ENCODE measurements around the gene SMARCC2. TPM values are rescaled to one million over a fixed set of nuclear protein-coding genes. Genes with fewer than 3 reads are reported as not detected.
A peak's percentile ranks its signal among the peaks of the same experiment; 100 is the strongest.

Gene SMARCC2
- total RNA-seq, 2 donors from 2014 or later, result 127 to 129 TPM

- H3K4me1 Mint-ChIP-seq, result peaks cover 9% of the 10 kb centered on the region
- no peak overlapping the region for H3K9ac ChIP-seq (ENCODE audit: extremely low read depth, low read length, poor library complexity, severe bottlenecking)
- DNase-seq, result no peak
- no peaks in the 10 kb centered on the region for H3K9me3 ChIP-seq (ENCODE audit: control insufficient read depth, low read length)
- H3K36me3 ChIP-seq (ENCODE audit: control insufficient read depth, insufficient read depth, low read length), result peaks cover 9% of the 10 kb centered on the region
- no peak for TF ChIP-seq CTCF (conservative IDR thresholded peaks at IDR 0.05)
- no peaks in the 10 kb centered on the region for H3K27me3 ChIP-seq (ENCODE audit: control insufficient read depth, insufficient read depth, low read length, poor library complexity, severe bottlenecking)
- H3K27ac Mint-ChIP-seq, result no peak overlapping the region
- peaks cover 5% of the 10 kb centered on the region for H3K4me1 ChIP-seq (ENCODE audit: control insufficient read depth, insufficient read depth, low read length)
- no peaks in the 10 kb centered on the region for H3K9me3 Mint-ChIP-seq
- H3K36me3 Mint-ChIP-seq (ENCODE audit: low read depth), result peaks cover 12% of the 10 kb centered on the region
- no peaks in the 10 kb centered on the region for H3K27me3 Mint-ChIP-seq (ENCODE audit: insufficient read depth)
- H3K4me3 Mint-ChIP-seq, result no peak overlapping the region
- H3K27ac ChIP-seq (ENCODE audit: low read depth, low read length), result no peak overlapping the region
- H3K4me3 ChIP-seq (ENCODE audit: low read length), result no peak overlapping the region
These were observed 3.3 kb upstream of the SMARCC2 start for GRCh38 chr12:56192582-56192981.

- H3K36me3 Mint-ChIP-seq (ENCODE audit: low read depth), result peaks cover 28% of the 10 kb centered on the region
- no peak for TF ChIP-seq CTCF (conservative IDR thresholded peaks at IDR 0.05)
- no peaks in the 10 kb centered on the region for H3K27me3 ChIP-seq (ENCODE audit: control insufficient read depth, insufficient read depth, low read length, poor library complexity, severe bottlenecking)
- peak overlapping the region; percentile 98 for H3K27ac Mint-ChIP-seq
- peaks cover 5% of the 10 kb centered on the region for H3K4me1 ChIP-seq (ENCODE audit: control insufficient read depth, insufficient read depth, low read length)
- peak overlapping the region; percentile 41 for H3K9ac ChIP-seq (ENCODE audit: extremely low read depth, low read length, poor library complexity, severe bottlenecking)
- peak overlapping the region; percentile 93 for H3K4me3 ChIP-seq (ENCODE audit: low read length)
- DNase-seq, result peak; percentile 72
- H3K9me3 Mint-ChIP-seq, result no peaks in the 10 kb centered on the region
- H3K27ac ChIP-seq (ENCODE audit: low read depth, low read length), result no peak overlapping the region
- H3K27me3 Mint-ChIP-seq (ENCODE audit: insufficient read depth), result no peaks in the 10 kb centered on the region
- H3K4me1 Mint-ChIP-seq, result peaks cover 12% of the 10 kb centered on the region
- peaks cover 26% of the 10 kb centered on the region for H3K36me3 ChIP-seq (ENCODE audit: control insufficient read depth, insufficient read depth, low read length)
- no peaks in the 10 kb centered on the region for H3K9me3 ChIP-seq (ENCODE audit: control insufficient read depth, low read length)
- WGBS, 2 experiments (ENCODE audit: insufficient coverage in 1 of 2, insufficient read length in 1 of 2), result 44 to 51% methylated on average over 7 to 9 of the region's 9 CpGs
- H3K4me3 Mint-ChIP-seq, result peak overlapping the region; percentile 97
These were observed 1.4 kb upstream of the SMARCC2 start for GRCh38 chr12:56190695-56191155.

- Histone ChIP-seq H3K36me3 (ENCODE audit: control insufficient read depth, insufficient read depth, low read length) (peaks cover 31% of the 10 kb centered on the region), H3K27me3 (ENCODE audit: control insufficient read depth, insufficient read depth, low read length, poor library complexity, severe bottlenecking) (no peaks in the 10 kb centered on the region), H3K4me1 (ENCODE audit: control insufficient read depth, insufficient read depth, low read length) (peaks cover 5% of the 10 kb centered on the region), H3K27ac (ENCODE audit: low read depth, low read length) (peak overlapping the region; percentile 3), H3K9ac (ENCODE audit: extremely low read depth, low read length, poor library complexity, severe bottlenecking) (peak overlapping the region; percentile 68), H3K4me3 (ENCODE audit: low read length) (peak overlapping the region; percentile 93), H3K9me3 (ENCODE audit: control insufficient read depth, low read length) (no peaks in the 10 kb centered on the region)
- WGBS, 2 experiments (ENCODE audit: insufficient coverage in 1 of 2, insufficient read length in 1 of 2), result 0 to 6% methylated on average over 21 to 39 of the region's 42 CpGs
- Mint-ChIP-seq H3K27ac (peak overlapping the region; percentile 98), H3K4me3 (peak overlapping the region; percentile 97), H3K4me1 (peaks cover 12% of the 10 kb centered on the region), H3K27me3 (ENCODE audit: insufficient read depth) (no peaks in the 10 kb centered on the region), H3K36me3 (ENCODE audit: low read depth) (peaks cover 31% of the 10 kb centered on the region), H3K9me3 (no peaks in the 10 kb centered on the region)
- DNase-seq, result peak; percentile 99
- TF ChIP-seq CTCF (conservative IDR thresholded peaks at IDR 0.05), result peak; percentile 38
These were observed 823 bp upstream of the SMARCC2 start for GRCh38 chr12:56189918-56190694.
